Skeletal muscle satellite cell (primary cell): Measurements from ENCODE around the gene HDGFL2.

Experiments used
- H3K27me3 ChIP-seq: 2 replicates; pipeline ENCODE4 v1.7.0; 2013; ENCODE audit warnings: low read length; ENCODE audit not compliant: control insufficient read depth, insufficient read depth
- H3K36me3 ChIP-seq: 2 replicates; pipeline ENCODE4 v1.7.0; 2013; ENCODE audit warnings: mild to moderate bottlenecking, control low read depth, low read length; ENCODE audit not compliant: insufficient read depth
- H3K4me1 ChIP-seq: 2 replicates; pipeline ENCODE4 v1.7.0; 2013; ENCODE audit warnings: low read length; ENCODE audit not compliant: control insufficient read depth, insufficient read depth
- H3K4me2 ChIP-seq: 2 replicates; pipeline ENCODE4 v1.7.0; 2013; ENCODE audit warnings: mild to moderate bottlenecking, low read length
- H3K4me3 ChIP-seq: 2 replicates; pipeline ENCODE4 v1.7.0; 2013; ENCODE audit warnings: low read length
- H3K9ac ChIP-seq: 2 replicates; pipeline ENCODE4 v1.7.0; 2013; ENCODE audit warnings: mild to moderate bottlenecking, low read depth, low read length, moderate library complexity
- H3K9me3 ChIP-seq: replicated peaks from 2 replicates; pipeline ENCODE4 v1.7.0; 2013; ENCODE audit warnings: mild to moderate bottlenecking, control low read depth, low read length

Gene HDGFL2

GRCh38 chr19:4456476-4456842 is 15.6 kb upstream of the HDGFL2 start:
- Histone ChIP-seq H3K9me3 (no peaks in the 10 kb centered on the region), H3K9ac (peak overlapping the region; percentile 89), H3K4me2 (peak overlapping the region; percentile 98), H3K4me3 (peak overlapping the region; percentile 91), H3K27me3 (no peaks in the 10 kb centered on the region), H3K36me3 (peaks cover 28% of the 10 kb centered on the region), H3K4me1 (peaks cover 20% of the 10 kb centered on the region)

GRCh38 chr19:4456843-4457653 is 15.0 kb upstream of the HDGFL2 start:
- Histone ChIP-seq H3K4me1 (peaks cover 20% of the 10 kb centered on the region), H3K9ac (peak overlapping the region; percentile 89), H3K9me3 (no peaks in the 10 kb centered on the region), H3K4me2 (peak overlapping the region; percentile 98), H3K36me3 (peaks cover 27% of the 10 kb centered on the region), H3K27me3 (no peaks in the 10 kb centered on the region), H3K4me3 (peak overlapping the region; percentile 91)

GRCh38 chr19:4457654-4458395 is 14.3 kb upstream of the HDGFL2 start, which contains the start of gene UBXN6:
Gene UBXN6 (minus strand): TSS chr19:4457794. CDS start chr19:4457697, 97 bp downstream.
- no peaks in the 10 kb centered on the region for H3K9me3 ChIP-seq
- H3K4me2 ChIP-seq: peak within 1 kb of the TSS; percentile 99
- peak within 1 kb of the TSS; percentile 91 for H3K4me3 ChIP-seq
- H3K4me1 ChIP-seq: peaks cover 20% of the 10 kb centered on the region
- no peaks in the 10 kb centered on the region for H3K27me3 ChIP-seq
- H3K36me3 ChIP-seq: peaks cover 20% of the 10 kb centered on the region
- peak within 1 kb of the TSS; percentile 89 for H3K9ac ChIP-seq

GRCh38 chr19:4464815-4465581 is 7.1 kb upstream of the HDGFL2 start:
- Histone ChIP-seq H3K9ac (no peak overlapping the region), H3K4me2 (no peak overlapping the region)

GRCh38 chr19:4467835-4468234 is 4.3 kb upstream of the HDGFL2 start:
- H3K4me3 ChIP-seq: no peak overlapping the region
- H3K9me3 ChIP-seq: no peaks in the 10 kb centered on the region
- no peaks in the 10 kb centered on the region for H3K27me3 ChIP-seq
- no peaks in the 10 kb centered on the region for H3K36me3 ChIP-seq
- no peak overlapping the region for H3K9ac ChIP-seq
- H3K4me2 ChIP-seq: no peak overlapping the region
- peaks cover 5% of the 10 kb centered on the region for H3K4me1 ChIP-seq

More at GRCh38 chr19:4464815-4465581, 7.1 kb upstream of the HDGFL2 start:
- no peaks in the 10 kb centered on the region for H3K27me3 ChIP-seq
- no peak overlapping the region for H3K4me3 ChIP-seq
- no peaks in the 10 kb centered on the region for H3K4me1 ChIP-seq
- H3K9me3 ChIP-seq: no peaks in the 10 kb centered on the region
- H3K36me3 ChIP-seq: no peaks in the 10 kb centered on the region

GRCh38 chr19:4471403-4472173 is 509 bp upstream of the HDGFL2 start:
- Histone ChIP-seq H3K9me3 (no peaks in the 10 kb centered on the region), H3K9ac (peak overlapping the region; percentile 87), H3K4me3 (peak overlapping the region; percentile 76), H3K4me1 (peaks cover 19% of the 10 kb centered on the region), H3K36me3 (peaks cover 10% of the 10 kb centered on the region), H3K27me3 (no peaks in the 10 kb centered on the region), H3K4me2 (peak overlapping the region; percentile 95)

- Histone ChIP-seq H3K27me3 (no peaks in the 10 kb centered on the region), H3K9me3 (no peaks in the 10 kb centered on the region), H3K4me1 (peaks cover 19% of the 10 kb centered on the region), H3K36me3 (peaks cover 21% of the 10 kb centered on the region), H3K4me2 (peak overlapping the region; percentile 98), H3K4me3 (peak overlapping the region; percentile 88), H3K9ac (peak overlapping the region; percentile 93)
Measured at GRCh38 chr19:4473011-4473762, 1.1 kb downstream of the HDGFL2 start.

- Histone ChIP-seq H3K4me2 (peak overlapping the region; percentile 98), H3K27me3 (no peaks in the 10 kb centered on the region), H3K9ac (peak overlapping the region; percentile 41), H3K36me3 (peaks cover 25% of the 10 kb centered on the region), H3K9me3 (no peaks in the 10 kb centered on the region), H3K4me3 (peak overlapping the region; percentile 88), H3K4me1 (peaks cover 19% of the 10 kb centered on the region)
Measured at GRCh38 chr19:4473763-4474513, 1.8 kb downstream of the HDGFL2 start.

- Histone ChIP-seq H3K9ac (peak overlapping the region; percentile 41), H3K4me3 (peak overlapping the region; percentile 88), H3K27me3 (no peaks in the 10 kb centered on the region), H3K4me2 (peak overlapping the region; percentile 98), H3K9me3 (no peaks in the 10 kb centered on the region), H3K4me1 (peaks cover 19% of the 10 kb centered on the region), H3K36me3 (peaks cover 25% of the 10 kb centered on the region)
Measured at GRCh38 chr19:4474514-4475022, 2.5 kb downstream of the HDGFL2 start.
